HG03378 (cell line): ENCODE results near the gene CYTL1.
"Not testable (repeated sequence)": the region's sequence is repeated elsewhere in the genome, so short reads cannot be mapped to it uniquely, and the experiment has no call there.

Experiments used
- ATAC-seq: cut with Tn5 transposase; IDR thresholded peaks from one replicate; pipeline ENCODE4 v1.9.1; 2021; ENCODE audit warnings: mild to moderate bottlenecking, moderate library complexity; ENCODE audit not compliant: unreplicated experiment

CYTL1 gene, protein sequence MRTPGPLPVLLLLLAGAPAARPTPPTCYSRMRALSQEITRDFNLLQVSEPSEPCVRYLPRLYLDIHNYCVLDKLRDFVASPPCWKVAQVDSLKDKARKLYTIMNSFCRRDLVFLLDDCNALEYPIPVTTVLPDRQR

DNA sequence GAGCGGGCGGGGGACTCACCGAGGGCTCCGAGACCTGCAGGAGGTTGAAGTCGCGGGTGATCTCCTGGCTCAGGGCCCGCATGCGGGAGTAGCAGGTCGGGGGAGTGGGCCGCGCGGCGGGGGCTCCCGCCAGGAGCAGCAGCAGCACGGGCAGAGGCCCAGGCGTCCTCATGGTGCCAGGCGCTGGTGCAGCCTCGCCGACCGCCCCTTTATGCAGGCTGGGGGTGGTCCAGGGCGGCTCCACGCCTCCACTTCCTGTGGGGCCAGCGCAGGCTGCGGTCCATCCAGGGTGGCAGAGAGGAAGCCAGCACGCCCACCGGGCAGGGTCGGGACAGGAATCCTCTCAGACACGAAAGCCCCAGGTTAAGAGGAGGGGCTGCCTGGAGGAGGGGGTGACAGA lies at the start of gene CYTL1:
Gene CYTL1, minus strand, starts transcription at position 185 of the 400 bp plus-strand sequence. Its CDS starts 13 bp downstream, at position 172.
- no peak for ATAC-seq

DNA sequence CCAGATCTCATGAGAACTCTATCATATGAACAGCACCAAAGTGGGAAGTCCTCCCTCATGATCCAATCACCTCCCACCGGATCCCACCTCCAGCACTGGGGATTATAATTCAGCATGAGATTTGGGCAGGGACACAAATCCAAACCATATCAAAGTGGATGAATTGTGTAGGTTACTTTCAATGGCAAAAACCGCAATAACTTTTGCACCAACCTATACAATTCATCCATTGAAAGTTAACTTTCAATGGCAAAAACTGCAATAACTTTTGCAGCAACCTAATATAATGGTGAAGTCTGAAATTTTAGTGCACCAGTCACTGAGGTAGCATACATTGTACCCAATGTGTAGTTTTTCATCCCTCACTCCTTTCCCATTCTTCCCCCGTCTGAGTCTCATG lies 48.6 kb upstream of the CYTL1 start:
- no peak for ATAC-seq

GRCh38 chr4:5066968-5067367 lies 47.7 kb upstream of the CYTL1 start:
- not testable (repeated sequence) for ATAC-seq

- ATAC-seq = no peak
Measured at GRCh38 chr4:5066101-5066500, 46.8 kb upstream of the CYTL1 start.

GRCh38 chr4:5055411-5055810 lies 36.2 kb upstream of the CYTL1 start:
- ATAC-seq = no peak

- no peak for ATAC-seq
Measured at GRCh38 chr4:5054532-5054931, 35.3 kb upstream of the CYTL1 start.

GRCh38 chr4:5052726-5053425 lies 33.6 kb upstream of the CYTL1 start:
- no peak for ATAC-seq

GRCh38 chr4:5052204-5052702 lies 33.0 kb upstream of the CYTL1 start:
- ATAC-seq = no peak

DNA sequence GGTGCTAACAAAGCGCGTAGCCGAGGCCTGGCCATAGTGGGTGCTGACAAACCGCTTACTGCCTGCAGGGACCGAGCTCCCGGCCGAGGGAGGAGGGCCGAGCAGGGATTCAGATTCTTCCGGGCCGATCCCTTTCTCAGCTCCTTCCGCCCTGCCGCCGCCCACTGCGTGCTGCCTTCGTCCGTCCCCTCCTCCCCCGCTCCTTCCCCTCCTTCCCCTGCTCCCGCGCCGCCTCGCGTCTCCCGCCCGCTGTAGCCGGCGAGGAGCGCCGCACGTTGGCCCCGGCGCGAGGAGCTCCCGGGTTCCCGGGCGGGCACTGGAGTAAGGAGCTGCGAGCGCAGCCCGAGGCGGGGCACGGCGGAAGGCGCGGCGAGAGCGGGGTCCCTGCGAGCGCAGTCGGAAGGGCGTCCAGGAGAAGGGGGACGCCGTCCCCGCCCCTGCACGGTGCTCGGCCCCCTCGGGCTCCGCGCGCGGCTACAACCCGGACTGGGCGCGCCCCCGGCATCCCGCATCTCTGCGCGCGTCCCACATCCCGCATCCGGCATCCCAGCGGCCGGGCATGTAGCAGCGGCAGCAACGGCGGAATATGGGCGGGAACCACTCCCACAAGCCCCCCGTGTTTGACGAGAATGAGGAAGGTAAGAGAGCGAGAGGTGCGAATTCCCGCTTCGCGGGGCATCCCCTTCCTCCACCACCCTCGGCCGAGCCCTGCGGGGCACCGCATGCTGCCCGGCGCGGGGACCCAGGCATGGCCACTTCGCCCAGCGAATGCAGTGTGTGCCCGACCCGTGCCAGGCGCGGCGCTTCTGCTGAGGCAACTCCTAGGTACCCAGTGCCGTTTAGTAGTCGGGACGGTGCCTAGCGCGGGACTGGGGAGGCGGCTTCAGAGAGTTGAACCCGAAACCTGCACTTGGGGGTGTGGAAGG lies 32.3 kb upstream of the CYTL1 start, which contains the start of gene STK32B:
Gene STK32B, plus strand, starts transcription at position 203 of the 926 bp plus-strand sequence.
- no peak for ATAC-seq

DNA sequence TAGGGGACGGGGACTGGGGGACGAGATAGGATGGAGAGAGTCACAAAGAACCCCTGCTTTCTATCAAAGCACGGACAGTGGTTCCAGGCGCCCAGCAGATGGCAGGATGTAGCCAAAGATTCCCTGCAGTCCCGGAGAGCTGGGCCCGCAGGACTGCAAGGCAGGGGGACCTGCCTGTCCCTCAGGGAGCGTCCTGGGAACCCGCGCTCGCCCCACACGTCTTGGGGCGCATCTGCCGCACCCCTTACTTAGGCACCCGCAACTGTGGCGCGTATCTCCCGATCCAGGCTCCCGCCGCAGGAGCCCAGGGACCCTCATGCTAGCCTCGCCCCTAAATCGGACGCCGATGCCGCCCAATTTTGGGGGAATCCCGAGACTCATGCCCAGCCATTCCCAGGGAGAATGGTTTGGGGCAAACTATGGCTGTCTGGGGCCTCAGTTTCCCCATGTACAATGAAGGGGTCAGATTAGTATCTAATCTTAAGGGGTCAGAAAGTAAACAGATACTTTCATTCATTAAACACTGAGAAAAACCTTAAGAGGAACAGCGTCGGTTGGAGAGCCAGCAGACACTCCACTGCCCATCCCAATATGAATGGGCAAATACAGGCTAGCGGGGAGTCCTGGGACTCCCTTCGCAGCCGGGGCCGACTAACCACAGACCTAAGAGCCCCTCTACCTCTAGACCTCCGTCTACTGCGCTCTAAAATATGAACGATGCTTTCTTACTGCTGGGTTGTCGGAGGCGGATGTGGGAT lies 31.4 kb upstream of the CYTL1 start:
- ATAC-seq = no peak

DNA sequence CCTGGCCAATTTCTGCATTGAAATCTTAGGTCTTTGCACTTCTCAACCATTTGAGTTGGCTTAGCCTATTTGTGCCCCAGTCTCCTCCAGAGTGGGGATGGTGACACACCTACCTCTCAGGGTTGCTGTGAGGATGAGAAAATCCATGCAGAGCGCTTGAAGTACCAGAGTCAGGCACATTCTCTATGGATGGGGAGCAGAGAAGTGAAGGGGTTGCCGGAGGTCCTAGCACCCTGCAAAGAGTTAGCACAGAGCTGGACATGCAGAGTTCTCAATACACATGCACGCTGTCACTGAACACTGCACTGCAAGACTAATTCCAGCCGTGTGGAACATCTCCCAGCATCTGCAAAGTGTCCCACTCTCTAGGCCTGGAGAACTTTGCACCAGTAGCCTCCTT lies 29.5 kb upstream of the CYTL1 start:
- ATAC-seq = no peak

DNA sequence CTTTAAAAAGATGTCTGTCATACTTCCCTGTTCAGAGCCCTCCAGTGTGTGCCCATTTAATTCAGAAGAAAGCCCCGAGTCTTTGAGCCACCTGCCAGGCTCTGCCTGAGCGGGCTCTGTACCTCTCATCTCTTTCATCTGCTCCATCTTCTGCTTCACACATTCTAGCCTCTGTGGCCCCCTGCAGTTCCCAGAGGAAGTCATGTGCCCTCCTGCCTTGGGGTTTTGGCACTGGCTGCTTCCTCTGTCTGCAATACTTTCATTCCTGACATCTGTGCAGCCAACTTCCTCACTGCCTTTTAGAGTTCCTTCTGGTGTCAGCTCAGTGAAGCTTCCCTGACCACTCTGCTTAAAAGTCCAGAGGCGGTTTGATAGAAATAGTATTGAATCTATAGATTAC lies 25.8 kb upstream of the CYTL1 start:
- ATAC-seq = no peak

- no peak for ATAC-seq
Measured at GRCh38 chr4:5044341-5044740, 25.1 kb upstream of the CYTL1 start.

DNA sequence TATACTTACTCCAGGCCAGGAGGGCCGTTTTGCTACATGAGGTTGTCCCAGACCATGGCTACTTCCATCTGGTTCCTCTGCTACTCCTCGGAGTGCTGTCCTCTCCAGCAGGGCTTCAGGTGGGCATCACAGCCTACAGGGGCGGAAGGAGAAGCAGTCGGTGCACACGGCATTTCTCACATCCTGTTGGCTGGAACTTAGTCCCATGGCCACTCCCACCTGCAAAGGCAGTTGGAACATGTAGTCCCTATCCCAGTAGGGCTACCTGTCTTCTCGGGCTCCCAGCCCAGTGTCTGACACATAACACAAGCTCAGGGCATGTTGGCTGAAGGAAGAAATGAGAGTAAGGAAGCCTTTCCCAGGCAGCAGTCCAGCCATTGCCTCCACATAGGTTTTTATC lies 24.3 kb upstream of the CYTL1 start:
- no peak for ATAC-seq

GRCh38 chr4:5041699-5042098 lies 22.4 kb upstream of the CYTL1 start:
- no peak for ATAC-seq

- ATAC-seq = no peak
Measured at GRCh38 chr4:5040856-5041620, 21.8 kb upstream of the CYTL1 start.

- ATAC-seq = no peak
Measured at GRCh38 chr4:5039800-5040199, 20.5 kb upstream of the CYTL1 start.

GRCh38 chr4:5037553-5038551 lies 18.6 kb upstream of the CYTL1 start:
- ATAC-seq = no peak

- no peak for ATAC-seq
Measured at GRCh38 chr4:5036239-5036638, 17.0 kb upstream of the CYTL1 start.
